Activated CD4-positive, alpha-beta T cell treated with anti-CD3 and anti-CD28 coated beads, Interleukin-2, Interleukin-6, amounts not matched to agents 100 ng/mL and 50 ng/mL, durations not matched to agents 16 hours and 8 hours (primary cell): ENCODE data around the gene DRGX.

Source experiments
- DNase-seq: peaks from one replicate; pipeline ENCODE4 v3.0.0-alpha.2; 2020

Gene DRGX

GRCh38 chr10:49360271-49361177 is 35.4 kb downstream of the DRGX start:
- no peak for DNase-seq

GRCh38 chr10:49359349-49360270 is 36.3 kb downstream of the DRGX start:
- no peak for DNase-seq

- no peak for DNase-seq
Measured at GRCh38 chr10:49357910-49358309, 38.0 kb downstream of the DRGX start.

- DNase-seq, result peak; percentile 45
Measured at GRCh38 chr10:49356944-49357343, 38.9 kb downstream of the DRGX start.

DNA sequence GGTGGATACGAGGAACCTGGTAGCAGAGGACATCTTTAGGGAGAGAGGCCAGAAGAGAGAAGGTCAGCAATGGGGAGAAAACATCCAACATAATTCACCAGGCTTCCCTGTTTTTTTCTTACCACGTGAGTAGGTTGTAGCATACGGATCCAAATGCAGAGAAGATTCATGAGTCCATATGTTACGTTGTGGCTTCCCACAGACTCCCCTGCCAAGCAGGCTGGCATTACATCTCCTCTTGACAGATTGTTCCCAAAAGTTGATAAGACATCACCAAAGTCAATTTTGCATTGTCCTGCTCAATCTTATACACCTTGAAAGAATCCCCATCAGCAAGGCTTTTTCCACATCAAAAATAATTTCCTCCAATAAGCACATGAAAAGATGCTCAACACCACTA is 39.7 kb downstream of the DRGX start:
- DNase-seq, result no peak

- no peak for DNase-seq
Measured at GRCh38 chr10:49355221-49355620, 40.7 kb downstream of the DRGX start.

DNA sequence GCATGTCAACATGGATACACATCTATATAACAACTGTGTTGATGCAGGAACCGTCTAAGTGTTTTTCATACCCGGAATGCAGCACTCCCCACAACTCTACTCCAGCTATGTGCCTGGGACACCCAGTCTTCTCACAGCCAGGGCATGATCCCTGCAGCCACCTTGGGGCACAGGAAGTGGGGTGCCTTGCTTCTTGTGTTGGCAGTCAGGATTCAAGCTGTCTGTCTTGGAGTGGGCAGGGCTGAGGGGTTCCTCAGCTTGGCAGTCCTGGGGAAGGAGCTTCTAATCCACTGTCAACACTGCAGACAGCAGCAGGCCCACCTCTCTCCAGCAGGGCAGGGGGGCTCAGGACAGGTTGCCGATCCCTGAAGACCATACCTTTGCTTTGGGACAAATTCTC is 41.3 kb downstream of the DRGX start:
- DNase-seq, result no peak

- DNase-seq, result no peak
Measured at GRCh38 chr10:49353895-49354566, 41.9 kb downstream of the DRGX start.

DNA sequence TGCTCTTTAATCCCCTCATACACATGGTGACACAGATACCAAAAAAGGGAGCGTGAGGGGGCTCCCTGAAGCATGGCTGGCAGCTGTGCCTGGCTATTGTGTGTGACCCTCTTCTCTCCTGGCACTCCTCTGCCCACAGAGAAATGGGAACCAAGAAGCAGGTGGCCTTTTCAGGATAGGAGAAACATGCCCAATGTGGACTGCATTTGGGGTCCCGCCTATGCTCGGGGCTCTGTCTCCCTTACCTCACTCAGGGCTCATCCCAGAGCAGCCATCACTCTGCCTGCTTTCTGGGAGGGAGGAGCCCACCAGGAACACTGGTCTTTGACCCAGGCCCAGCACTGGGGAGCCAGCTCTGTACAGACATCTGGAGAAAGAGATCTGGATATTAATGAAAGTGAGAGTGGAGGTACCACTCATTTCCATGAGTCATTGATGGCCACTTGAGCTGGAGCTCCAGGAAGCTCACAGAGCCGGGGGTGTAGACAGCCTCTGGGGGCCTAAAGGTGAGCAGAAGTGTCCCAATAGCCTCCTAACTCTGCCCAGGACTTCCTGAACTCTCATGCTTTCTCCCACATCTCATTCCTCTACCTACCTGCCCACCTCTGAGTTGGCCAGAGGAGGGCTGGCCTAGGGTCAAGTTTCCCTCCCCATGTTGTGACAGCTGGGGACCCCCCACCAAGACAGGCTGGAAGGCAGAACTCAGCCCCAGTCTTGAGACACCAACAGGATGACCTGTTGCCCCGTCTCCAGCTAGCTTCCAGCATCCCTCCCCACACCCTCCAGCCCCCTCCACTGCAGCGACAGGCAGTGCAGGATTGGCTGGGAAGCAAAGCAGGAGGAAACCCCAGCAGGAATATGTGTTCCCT is 42.6 kb downstream of the DRGX start:
- DNase-seq, result no peak

GRCh38 chr10:49352323-49352722 is 43.6 kb downstream of the DRGX start:
- DNase-seq, result no peak

GRCh38 chr10:49351669-49352068 is 44.2 kb downstream of the DRGX start:
- no peak for DNase-seq

GRCh38 chr10:49350846-49351532 is 44.9 kb downstream of the DRGX start:
- DNase-seq, result no peak

- no peak for DNase-seq
Measured at GRCh38 chr10:49350138-49350537, 45.8 kb downstream of the DRGX start.

DNA sequence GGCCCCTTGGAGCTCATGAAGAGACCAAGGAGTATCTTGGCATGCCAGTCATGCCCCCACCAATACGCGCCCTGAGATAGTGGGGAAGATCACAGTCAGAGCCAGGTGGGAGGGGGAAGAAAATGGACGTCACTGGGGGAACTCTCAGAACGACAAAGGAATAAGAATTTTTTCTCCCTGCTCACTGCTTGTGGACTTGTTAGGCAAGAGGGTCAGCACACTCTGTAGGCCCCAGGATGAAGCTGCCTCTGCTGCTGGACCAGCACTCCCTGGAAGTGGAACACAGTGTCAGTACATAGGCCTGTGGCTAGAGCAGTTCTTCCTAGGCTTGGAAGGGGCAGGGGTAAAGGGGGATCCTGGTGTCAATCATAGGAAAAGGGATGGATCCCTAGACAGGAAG is 46.5 kb downstream of the DRGX start:
- DNase-seq, result no peak

GRCh38 chr10:49348593-49348992 is 47.3 kb downstream of the DRGX start:
- no peak for DNase-seq

DNA sequence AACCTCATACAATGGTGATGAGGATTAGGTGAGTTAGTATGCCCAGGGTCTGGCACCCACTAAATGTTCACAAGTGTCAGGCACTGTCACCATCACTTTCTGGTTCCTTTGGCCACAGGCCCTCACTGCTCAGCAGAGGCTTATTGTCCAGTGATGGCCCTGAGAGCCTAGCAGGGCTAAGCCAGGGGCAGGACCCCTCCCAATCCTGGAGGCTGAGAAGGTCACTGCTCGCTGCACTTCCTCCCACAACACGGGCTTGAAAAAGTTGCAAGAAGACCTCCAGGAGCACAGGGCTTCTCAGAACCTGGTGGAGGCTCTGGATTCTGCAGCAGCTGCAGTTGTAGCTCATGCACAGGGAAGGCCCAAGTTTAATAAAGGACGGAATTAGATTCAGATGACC is 48.1 kb downstream of the DRGX start:
- no peak for DNase-seq

DNA sequence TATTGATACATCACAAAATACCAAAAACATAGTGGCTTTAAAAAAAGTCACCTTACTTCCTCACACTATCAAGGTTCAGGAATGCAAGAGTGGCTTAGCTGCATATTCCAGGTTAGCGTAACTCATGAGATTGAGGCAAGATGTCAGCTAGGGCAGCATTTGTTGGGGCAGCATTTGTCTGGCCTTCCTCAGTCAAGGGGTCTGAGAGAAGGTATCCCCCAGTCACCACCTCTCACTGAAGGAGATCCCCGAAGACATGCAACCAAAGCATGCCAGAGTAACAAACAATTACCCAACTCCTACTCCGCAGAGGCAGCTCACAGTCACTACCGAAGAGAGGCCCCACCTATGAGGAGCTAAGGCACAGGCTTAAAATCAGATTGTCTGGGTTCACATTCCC is 48.5 kb downstream of the DRGX start:
- no peak for DNase-seq

- DNase-seq, result no peak
Measured at GRCh38 chr10:49344840-49345239, 51.0 kb downstream of the DRGX start.

GRCh38 chr10:49338604-49339003 is 57.3 kb downstream of the DRGX start:
- DNase-seq, result no peak

DNA sequence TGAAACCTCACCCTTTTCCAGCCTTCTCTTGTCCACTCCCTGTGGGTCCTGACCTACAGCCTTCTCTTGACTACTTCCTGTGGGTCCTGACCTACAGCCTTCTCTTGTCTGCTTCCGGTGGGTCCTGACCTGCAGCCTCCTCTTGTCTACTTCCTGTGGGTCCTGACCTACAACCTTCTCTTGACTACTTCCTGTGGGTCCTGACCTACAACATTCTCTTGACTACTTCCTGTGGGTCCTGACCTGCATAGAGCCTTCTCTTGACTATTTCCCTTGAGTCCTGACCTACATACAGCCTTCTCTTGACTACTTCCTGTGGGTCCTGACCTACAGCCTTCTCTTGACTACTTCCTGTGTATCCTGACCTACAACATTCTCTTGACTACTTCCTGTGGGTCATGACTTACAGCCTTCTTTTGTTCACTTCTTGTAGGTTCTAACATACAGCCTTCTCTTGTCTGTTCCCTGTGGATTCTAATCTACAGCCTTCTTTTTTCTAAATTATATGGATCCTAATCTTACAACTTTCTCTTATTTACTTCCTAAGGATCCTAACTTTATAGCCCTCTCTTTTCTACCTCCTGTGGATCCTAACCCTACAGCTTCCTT is 60.4 kb downstream of the DRGX start:
- peak; percentile 20 for DNase-seq

DNA sequence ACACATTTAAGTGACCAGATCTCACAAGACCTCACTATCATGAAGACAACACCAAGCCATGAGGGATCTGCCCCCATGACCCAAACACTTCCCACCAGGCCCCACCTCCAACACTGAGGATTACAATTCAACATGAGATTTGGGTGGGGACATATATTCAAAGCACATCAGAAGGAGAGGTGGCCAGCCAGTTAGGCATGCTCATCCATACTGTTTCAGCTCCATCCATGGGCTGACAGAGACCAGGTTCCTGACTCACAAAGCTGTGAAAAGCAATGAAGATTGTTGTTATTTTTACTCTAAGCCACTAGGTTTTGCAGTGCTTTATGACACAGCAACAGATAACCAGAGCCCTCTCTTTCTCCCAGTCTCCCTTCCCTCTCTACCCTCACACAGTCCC is 60.9 kb downstream of the DRGX start:
- DNase-seq, result no peak
